HL-60 (cell line): ENCODE measurements around the gene KIF26B.

Source experiments
- DNase-seq, 2 experiments: peaks; one replicate each; pipeline ENCODE4 v3.0.0-alpha.2; 2010 to 2020; ENCODE audit warnings: low read depth in 1 of 2, low spot score in 1 of 2
- H3K27ac ChIP-seq: fragments of 250-450 bp; sonication (Bioruptor Pico); replicated peaks from 2 replicates; pipeline ENCODE4 v1.5.1; 2020; ENCODE audit warnings: mild to moderate bottlenecking, moderate library complexity
- H3K27me3 ChIP-seq: fragments of 250-450 bp; sonication (Bioruptor Pico); 2 replicates; pipeline ENCODE4 v1.5.1; 2021; ENCODE audit warnings: mild to moderate bottlenecking, moderate library complexity; ENCODE audit not compliant: insufficient read depth, poor library complexity, severe bottlenecking
- H3K4me3 ChIP-seq: replicated peaks from 2 replicates; pipeline ENCODE4 v1.5.1; 2011; ENCODE audit warnings: mild to moderate bottlenecking, control low read depth, low read length; ENCODE audit not compliant: insufficient read depth
- GABPA ChIP-seq: IDR thresholded peaks from 2 replicates; pipeline ENCODE4 v1.6.1; 2012; ENCODE audit warnings: low read depth
- POLR2AphosphoS5 ChIP-seq: IDR thresholded peaks from 2 replicates; pipeline ENCODE4 v1.6.1; 2012; ENCODE audit warnings: low read depth
- SPI1 ChIP-seq: IDR thresholded peaks from 2 replicates; pipeline ENCODE4 v1.6.1; 2012; ENCODE audit warnings: low read depth, mild to moderate bottlenecking, borderline replicate concordance
- TF ChIP-seq, protein P1 (sequence below): IDR thresholded peaks from one replicate; pipeline ENCODE4 v1.5.1; 2011; ENCODE audit warnings: low read length, control low read depth, inconsistent platforms; ENCODE audit not compliant: insufficient read depth
- TF ChIP-seq, protein P2 (sequence below): IDR thresholded peaks from 2 replicates; pipeline ENCODE4 v1.6.1; 2012; ENCODE audit warnings: low read depth; ENCODE audit not compliant: insufficient replicate concordance

Gene KIF26B

DNA sequence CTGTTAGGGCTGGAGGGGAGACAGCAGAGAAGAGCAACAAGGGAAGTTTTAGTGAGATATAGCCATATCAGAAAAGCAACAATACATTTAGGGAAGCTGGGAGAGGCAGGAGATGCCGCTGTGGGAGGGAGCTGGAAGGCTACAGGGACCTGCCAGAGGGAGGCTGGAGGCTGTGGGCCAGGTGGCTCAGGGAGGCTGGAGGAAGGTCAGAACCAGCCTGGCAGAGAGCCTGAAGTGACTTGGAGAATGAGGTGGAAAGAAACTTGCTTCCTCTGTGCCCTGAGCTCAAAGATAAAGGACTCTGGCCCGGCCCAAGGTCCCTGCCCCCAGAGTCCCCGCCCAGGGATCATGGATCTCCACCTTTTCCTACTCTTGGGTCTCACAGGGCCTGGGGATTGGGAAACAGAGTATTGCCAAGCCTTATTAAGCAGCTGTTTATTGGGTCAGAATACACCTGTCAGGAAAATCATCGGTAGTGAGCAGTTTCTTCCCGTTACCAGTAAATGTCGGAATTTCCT, 85.9 kb downstream of the KIF26B start:
- Histone ChIP-seq H3K27me3 (no peaks in the 10 kb centered on the region), H3K4me3 (no peak overlapping the region), H3K27ac (no peak overlapping the region)
- no peak for DNase-seq
- TF ChIP-seq POLR2AphosphoS5 (no peak), GABPA (no peak)

DNA sequence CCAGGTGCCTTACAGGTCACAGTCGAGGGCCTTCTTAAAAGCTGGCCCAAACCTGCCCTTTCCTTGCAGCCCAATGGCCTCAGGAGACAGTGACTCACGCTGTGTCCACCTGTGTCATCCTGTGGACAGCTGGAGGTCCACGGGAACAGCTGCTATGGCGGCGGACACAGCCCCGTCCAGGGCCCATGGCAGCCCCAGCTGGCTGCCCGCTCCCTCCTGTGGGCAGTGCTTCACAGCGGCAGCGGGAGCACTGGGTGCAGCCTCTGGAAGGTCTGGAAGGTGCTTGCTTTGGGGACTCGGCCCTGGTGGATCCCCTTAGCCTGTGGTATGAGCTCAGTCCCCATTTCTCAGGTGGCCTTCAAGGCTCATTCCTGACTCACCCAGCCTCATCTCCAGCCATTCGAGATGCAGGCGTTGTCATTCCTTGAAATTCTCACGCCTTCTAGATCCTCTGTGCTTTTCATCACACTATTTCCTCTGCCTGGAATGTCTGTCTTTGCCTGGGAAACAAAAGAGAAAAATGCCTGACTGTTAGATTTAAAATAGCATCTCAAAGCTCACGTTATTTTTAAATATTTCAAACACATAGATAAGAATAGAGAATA, 86.8 kb downstream of the KIF26B start:
- DNase-seq = no peak
- H3K4me3 ChIP-seq = no peak overlapping the region
- no peak for TF ChIP-seq SPI1
- TF ChIP-seq GABPA = no peak
- TF ChIP-seq, protein P1, sequence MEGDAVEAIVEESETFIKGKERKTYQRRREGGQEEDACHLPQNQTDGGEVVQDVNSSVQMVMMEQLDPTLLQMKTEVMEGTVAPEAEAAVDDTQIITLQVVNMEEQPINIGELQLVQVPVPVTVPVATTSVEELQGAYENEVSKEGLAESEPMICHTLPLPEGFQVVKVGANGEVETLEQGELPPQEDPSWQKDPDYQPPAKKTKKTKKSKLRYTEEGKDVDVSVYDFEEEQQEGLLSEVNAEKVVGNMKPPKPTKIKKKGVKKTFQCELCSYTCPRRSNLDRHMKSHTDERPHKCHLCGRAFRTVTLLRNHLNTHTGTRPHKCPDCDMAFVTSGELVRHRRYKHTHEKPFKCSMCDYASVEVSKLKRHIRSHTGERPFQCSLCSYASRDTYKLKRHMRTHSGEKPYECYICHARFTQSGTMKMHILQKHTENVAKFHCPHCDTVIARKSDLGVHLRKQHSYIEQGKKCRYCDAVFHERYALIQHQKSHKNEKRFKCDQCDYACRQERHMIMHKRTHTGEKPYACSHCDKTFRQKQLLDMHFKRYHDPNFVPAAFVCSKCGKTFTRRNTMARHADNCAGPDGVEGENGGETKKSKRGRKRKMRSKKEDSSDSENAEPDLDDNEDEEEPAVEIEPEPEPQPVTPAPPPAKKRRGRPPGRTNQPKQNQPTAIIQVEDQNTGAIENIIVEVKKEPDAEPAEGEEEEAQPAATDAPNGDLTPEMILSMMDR = no peak
- TF ChIP-seq, protein P2, sequence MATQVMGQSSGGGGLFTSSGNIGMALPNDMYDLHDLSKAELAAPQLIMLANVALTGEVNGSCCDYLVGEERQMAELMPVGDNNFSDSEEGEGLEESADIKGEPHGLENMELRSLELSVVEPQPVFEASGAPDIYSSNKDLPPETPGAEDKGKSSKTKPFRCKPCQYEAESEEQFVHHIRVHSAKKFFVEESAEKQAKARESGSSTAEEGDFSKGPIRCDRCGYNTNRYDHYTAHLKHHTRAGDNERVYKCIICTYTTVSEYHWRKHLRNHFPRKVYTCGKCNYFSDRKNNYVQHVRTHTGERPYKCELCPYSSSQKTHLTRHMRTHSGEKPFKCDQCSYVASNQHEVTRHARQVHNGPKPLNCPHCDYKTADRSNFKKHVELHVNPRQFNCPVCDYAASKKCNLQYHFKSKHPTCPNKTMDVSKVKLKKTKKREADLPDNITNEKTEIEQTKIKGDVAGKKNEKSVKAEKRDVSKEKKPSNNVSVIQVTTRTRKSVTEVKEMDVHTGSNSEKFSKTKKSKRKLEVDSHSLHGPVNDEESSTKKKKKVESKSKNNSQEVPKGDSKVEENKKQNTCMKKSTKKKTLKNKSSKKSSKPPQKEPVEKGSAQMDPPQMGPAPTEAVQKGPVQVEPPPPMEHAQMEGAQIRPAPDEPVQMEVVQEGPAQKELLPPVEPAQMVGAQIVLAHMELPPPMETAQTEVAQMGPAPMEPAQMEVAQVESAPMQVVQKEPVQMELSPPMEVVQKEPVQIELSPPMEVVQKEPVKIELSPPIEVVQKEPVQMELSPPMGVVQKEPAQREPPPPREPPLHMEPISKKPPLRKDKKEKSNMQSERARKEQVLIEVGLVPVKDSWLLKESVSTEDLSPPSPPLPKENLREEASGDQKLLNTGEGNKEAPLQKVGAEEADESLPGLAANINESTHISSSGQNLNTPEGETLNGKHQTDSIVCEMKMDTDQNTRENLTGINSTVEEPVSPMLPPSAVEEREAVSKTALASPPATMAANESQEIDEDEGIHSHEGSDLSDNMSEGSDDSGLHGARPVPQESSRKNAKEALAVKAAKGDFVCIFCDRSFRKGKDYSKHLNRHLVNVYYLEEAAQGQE = no peak
- no peak for TF ChIP-seq POLR2AphosphoS5
- H3K27me3 ChIP-seq = no peaks in the 10 kb centered on the region
- no peak overlapping the region for H3K27ac ChIP-seq

DNA sequence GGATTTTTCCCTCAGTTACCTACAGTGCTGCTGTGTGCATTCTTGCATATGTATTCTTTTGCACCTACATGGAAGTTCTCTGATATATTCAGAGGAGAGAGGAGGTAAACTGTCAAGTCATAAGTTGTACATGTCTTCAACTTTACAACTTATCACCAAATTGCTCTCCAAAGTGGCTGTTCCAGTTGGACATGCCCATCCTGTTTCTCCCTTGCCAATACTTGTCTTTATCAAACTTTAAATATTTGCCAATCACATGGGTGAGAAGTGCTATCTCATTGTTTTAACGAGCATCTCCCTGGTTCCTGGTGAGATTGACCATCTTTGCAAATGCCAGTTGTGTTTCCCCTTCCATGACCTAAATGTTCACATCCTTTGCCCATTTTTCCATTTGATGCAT, 88.2 kb downstream of the KIF26B start:
- no peaks in the 10 kb centered on the region for H3K27me3 ChIP-seq

More for the DNA sequence above, 88.2 kb downstream of the KIF26B start:
- DNase-seq = no peak
- H3K27ac ChIP-seq = no peak overlapping the region
- TF ChIP-seq, protein P1 = no peak
- TF ChIP-seq GABPA = no peak
- TF ChIP-seq SPI1 = no peak
- TF ChIP-seq, protein P2 = no peak
- no peak for TF ChIP-seq POLR2AphosphoS5
- no peak overlapping the region for H3K4me3 ChIP-seq
